Endodermal cell (in vitro differentiated cells): ENCODE data around the gene MYLIP. TPM values are rescaled to one million over a fixed set of nuclear protein-coding genes. Genes with fewer than 3 reads are reported as not detected.

Source experiments
- DNase-seq: peaks from one replicate; pipeline ENCODE4 v3.0.0-alpha.2; 2017
- H3K27ac ChIP-seq: 2 replicates; pipeline ENCODE4 v1.5.1; 2013; ENCODE audit warnings: mild to moderate bottlenecking, low read depth, low read length, moderate library complexity
- H3K27me3 ChIP-seq: 2 replicates; pipeline ENCODE4 v1.6.1; 2013; ENCODE audit warnings: mild to moderate bottlenecking, low read length, moderate library complexity; ENCODE audit not compliant: insufficient read depth, control insufficient read depth, poor library complexity, severe bottlenecking
- H3K36me3 ChIP-seq: 2 replicates; pipeline ENCODE4 v1.7.0; 2013; ENCODE audit warnings: mild to moderate bottlenecking, low read length, moderate library complexity; ENCODE audit not compliant: control insufficient read depth, insufficient read depth
- H3K4me1 ChIP-seq: one replicate; pipeline ENCODE4 v1.7.0; 2013; ENCODE audit warnings: low read length; ENCODE audit not compliant: control insufficient read depth, insufficient read depth
- H3K4me3 ChIP-seq: 2 replicates; pipeline ENCODE4 v1.5.1; 2013; ENCODE audit warnings: mild to moderate bottlenecking, low read length, moderate library complexity
- H3K9ac ChIP-seq: 2 replicates; pipeline ENCODE4 v1.6.1; 2013; ENCODE audit warnings: mild to moderate bottlenecking, low read length, moderate library complexity; ENCODE audit not compliant: poor library complexity, severe bottlenecking; ENCODE audit errors: extremely low read depth
- H3K9me3 ChIP-seq: 2 replicates; pipeline ENCODE4 v1.6.1; 2013; ENCODE audit warnings: mild to moderate bottlenecking, low read length, moderate library complexity; ENCODE audit not compliant: control insufficient read depth
- H3K27ac Mint-ChIP-seq: 2 replicates; pipeline ENCODE4 v1.8.0; 2020; ENCODE audit warnings: mixed read lengths
- H3K27me3 Mint-ChIP-seq: 2 replicates; pipeline ENCODE4 v1.8.0; 2021; ENCODE audit warnings: mild to moderate bottlenecking, mixed read lengths; ENCODE audit not compliant: insufficient read depth
- H3K36me3 Mint-ChIP-seq: 2 replicates; pipeline ENCODE4 v1.8.0; 2020; ENCODE audit warnings: low read depth, mixed read lengths
- H3K4me1 Mint-ChIP-seq: 2 replicates; pipeline ENCODE4 v1.8.0; 2020; ENCODE audit warnings: mixed read lengths
- H3K4me3 Mint-ChIP-seq: 2 replicates; pipeline ENCODE4 v1.8.0; 2020; ENCODE audit warnings: mild to moderate bottlenecking, moderate library complexity, mixed read lengths
- H3K9me3 Mint-ChIP-seq: 2 replicates; pipeline ENCODE4 v1.8.0; 2020; ENCODE audit warnings: mild to moderate bottlenecking, mixed read lengths
- CTCF ChIP-seq: fragments of 200-600 bp; sonication (generic); conservative IDR thresholded peaks from 2 replicates; pipeline ENCODE4 v1.5.0; 2021; ENCODE audit warnings: antibody characterized with exemption, mild to moderate bottlenecking
- WGBS, 2 experiments: methylation state at CpG; one replicate each; pipeline versions ENCODE4 v1.1.5 to v1.1.7; 2013; ENCODE audit warnings: missing lambda C conversion rate in 2 of 2, mixed read lengths in 1 of 2; ENCODE audit not compliant: insufficient coverage in 1 of 2, insufficient read length in 1 of 2; 5-methylcytosine and 5-hydroxymethylcytosine counted together
- total RNA-seq, 2 donors: library from RNA; stranded (reverse); fragmentation: NEBNext Ultra II Directional in 1 of 2; extraction: Animal tissue kit (Norgen Biotek cat#: 25700) in 1 of 2; gene quantifications; 2 replicates in 1 of 2; 3 replicates in 1 of 2; pipeline ENCODE4 v1.2.1, GENCODE V29; 2021

Gene MYLIP
- total RNA-seq, 2 donors from 2014 or later, result 25.8 to 30.2 TPM

GRCh38 chr6:16157492-16157891 is 28.6 kb downstream of the MYLIP start:
- H3K27me3 ChIP-seq, result no peaks in the 10 kb centered on the region
- H3K4me3 ChIP-seq, result no peak overlapping the region
- no peak overlapping the region for H3K27ac ChIP-seq
- DNase-seq, result no peak
- no peaks in the 10 kb centered on the region for H3K9me3 ChIP-seq
- H3K27me3 Mint-ChIP-seq, result peaks cover 3% of the 10 kb centered on the region
- no peaks in the 10 kb centered on the region for H3K36me3 ChIP-seq
- no peak overlapping the region for H3K27ac Mint-ChIP-seq
- TF ChIP-seq CTCF, result no peak
- peaks cover 8% of the 10 kb centered on the region for H3K36me3 Mint-ChIP-seq
- H3K9ac ChIP-seq, result no peak overlapping the region
- H3K4me1 Mint-ChIP-seq, result peaks cover 8% of the 10 kb centered on the region
- H3K4me3 Mint-ChIP-seq, result no peak overlapping the region
- 90 to 91% methylated on average over 2 to 3 of the region's 3 CpGs for WGBS, 2 experiments
- no peaks in the 10 kb centered on the region for H3K4me1 ChIP-seq
- H3K9me3 Mint-ChIP-seq, result no peaks in the 10 kb centered on the region

GRCh38 chr6:16157909-16158308 is 29.0 kb downstream of the MYLIP start:
- no peak for DNase-seq
- TF ChIP-seq CTCF, result no peak

GRCh38 chr6:16158943-16159557 is 30.2 kb downstream of the MYLIP start:
- H3K4me3 Mint-ChIP-seq, result no peak overlapping the region
- WGBS, 2 experiments, result 77 to 92% methylated on average over 4 to 7 of the region's 7 CpGs
- no peak overlapping the region for H3K27ac Mint-ChIP-seq
- no peak overlapping the region for H3K9ac ChIP-seq
- TF ChIP-seq CTCF, result no peak
- H3K4me3 ChIP-seq, result no peak overlapping the region
- H3K9me3 Mint-ChIP-seq, result no peaks in the 10 kb centered on the region
- no peaks in the 10 kb centered on the region for H3K27me3 ChIP-seq
- H3K4me1 ChIP-seq, result no peaks in the 10 kb centered on the region
- peaks cover 5% of the 10 kb centered on the region for H3K36me3 Mint-ChIP-seq
- H3K27ac ChIP-seq, result no peak overlapping the region
- no peaks in the 10 kb centered on the region for H3K9me3 ChIP-seq
- H3K4me1 Mint-ChIP-seq, result peaks cover 21% of the 10 kb centered on the region
- H3K27me3 Mint-ChIP-seq, result peaks cover 3% of the 10 kb centered on the region
- no peaks in the 10 kb centered on the region for H3K36me3 ChIP-seq
- DNase-seq, result no peak

More at GRCh38 chr6:16157909-16158308, 29.0 kb downstream of the MYLIP start:
- H3K4me3 Mint-ChIP-seq, result no peak overlapping the region
- H3K9me3 Mint-ChIP-seq, result no peaks in the 10 kb centered on the region
- H3K4me1 Mint-ChIP-seq, result peaks cover 9% of the 10 kb centered on the region
- Histone ChIP-seq H3K27me3 (no peaks in the 10 kb centered on the region), H3K27ac (no peak overlapping the region), H3K36me3 (no peaks in the 10 kb centered on the region), H3K9ac (no peak overlapping the region), H3K4me1 (no peaks in the 10 kb centered on the region), H3K9me3 (no peaks in the 10 kb centered on the region), H3K4me3 (no peak overlapping the region)
- H3K27ac Mint-ChIP-seq, result no peak overlapping the region
- peaks cover 5% of the 10 kb centered on the region for H3K36me3 Mint-ChIP-seq
- H3K27me3 Mint-ChIP-seq, result peaks cover 3% of the 10 kb centered on the region
- 92 to 98% methylated on average over 11 of the region's 11 CpGs for WGBS, 2 experiments
